ENCODE measurements around the gene SCAMP5.

DNA sequence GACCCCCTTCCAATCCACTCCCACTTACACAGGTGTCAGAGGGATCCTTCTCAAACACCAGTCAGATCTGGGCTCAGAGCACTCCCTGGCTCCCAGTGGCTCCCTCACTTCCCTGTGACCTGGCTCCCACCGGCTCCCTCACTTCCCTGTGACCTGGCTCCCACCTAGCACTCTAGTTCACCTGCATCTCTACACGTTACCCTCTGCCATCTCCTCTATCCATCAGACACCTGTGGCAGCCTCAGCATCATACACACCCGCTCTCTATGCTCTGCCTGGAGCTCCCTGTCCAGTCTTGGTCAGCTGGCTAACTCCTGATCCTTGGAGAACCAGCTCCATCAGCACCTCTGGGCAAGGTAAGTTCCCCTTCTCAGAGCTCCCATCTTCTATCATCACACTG is 44.4 kb upstream of the SCAMP5 start:
- TF ChIP-seq POLR2A (IDR thresholded peaks at IDR 0.05; ENCODE audit: low read length) (no peak), GATA1 (IDR thresholded peaks at IDR 0.05; ENCODE audit: low read depth, low read length) (no peak)

Measured in erythroblast (primary cell).